K562 (cell line): ENCODE data around the gene CSH1. TPM values are rescaled to one million over a fixed set of nuclear protein-coding genes. Genes with fewer than 3 reads are reported as not detected.

ENCODE experiments used
- ATAC-seq: fragments of 200-7000 bp; cut with Tn5 transposase; 3 replicates; pipeline ENCODE4 v1.9.1; 2020; ENCODE audit warnings: moderate library complexity
- BruUV-seq: library from RNA; stranded (reverse); fragments of 400-500 nt; replicated peaks from 2 replicates; lab custom pipeline; 2021; lab: Mats Ljungman, UMichigan
- CTCF ChIA-PET: fragments of 300-600 bp; formaldehyde crosslinking; extraction: SDS; loops from one replicate; lab custom pipeline; 2021; ENCODE audit warnings: low intra/inter-chr PET ratio; lab: Yijun Ruan, JAX
- POLR2A ChIA-PET: fragments of 300-600, 350-650 bp; sonication (Branson Sonifier 250); formaldehyde crosslinking; extraction: SDS; loops from one replicate; lab custom pipeline; 2021; ENCODE audit warnings: antibody characterized with exemption, inconsistent platforms; lab: Yijun Ruan, JAX
- DNase-seq, 4 experiments: peaks; one replicate each; pipeline versions ENCODE4 v3.0.0 to v3.0.0-alpha.2; 2011 to 2018; ENCODE audit warnings: low spot score in 3 of 4, mixed read lengths in 3 of 4; ENCODE audit errors: extremely low read depth in 1 of 4
- FAIRE-seq: peaks from 2 replicates; lab custom pipeline; 2011; peaks lifted over from hg19 to GRCh38; lab: Jason Lieb, UNC
- H2AFZ ChIP-seq: 2 replicates; pipeline ENCODE4 v1.6.0; 2011; ENCODE audit warnings: low read depth, low read length, control low read depth, inconsistent platforms
- H3K27ac ChIP-seq: fragments of 200-600 bp; 3 replicates; pipeline ENCODE4 v1.8.0; 2011; ENCODE audit warnings: low read depth, mild to moderate bottlenecking, control low read depth, inconsistent platforms, low read length, moderate library complexity, mixed read lengths; ENCODE audit errors: extremely low read depth
- H3K27me3 ChIP-seq, 2 experiments: fragments of 300-600 bp in 1 of 2; 2 replicates in 1 of 2; 3 replicates in 1 of 2; pipeline versions ENCODE4 v1.6.0 to v1.8.0; 2011; ENCODE audit warnings: inconsistent platforms in 2 of 2, low read length in 2 of 2, mild to moderate bottlenecking in 1 of 2, mixed read lengths in 1 of 2, moderate library complexity in 1 of 2; ENCODE audit not compliant: control insufficient read depth in 2 of 2, insufficient read depth in 2 of 2
- H3K36me3 ChIP-seq: fragments of 300-600 bp; 3 replicates; pipeline ENCODE4 v1.8.0; 2011; ENCODE audit warnings: mild to moderate bottlenecking, low read length, inconsistent platforms; ENCODE audit not compliant: control insufficient read depth, insufficient read depth
- H3K4me1 ChIP-seq, 2 experiments: fragments of 200-600 bp in 1 of 2; replicated peaks in 1 of 2; 2 replicates in 1 of 2; 3 replicates in 1 of 2; pipeline versions ENCODE4 v1.5.1 to v1.8.0; 2011; ENCODE audit warnings: inconsistent platforms in 2 of 2, low read length in 2 of 2, mild to moderate bottlenecking in 1 of 2, mixed read lengths in 1 of 2, moderate library complexity in 1 of 2; ENCODE audit not compliant: control insufficient read depth in 2 of 2, insufficient read depth in 2 of 2
- H3K4me2 ChIP-seq: 2 replicates; pipeline ENCODE4 v1.6.1; 2011; ENCODE audit warnings: low read length, control low read depth, inconsistent platforms, mixed read lengths; ENCODE audit not compliant: insufficient read depth
- H3K4me3 ChIP-seq: fragments of 200-600 bp; sonication (generic), shearing (Covaris generic); 2 replicates; pipeline ENCODE4 v1.5.1; 2016; ENCODE audit warnings: control low read depth, inconsistent platforms
- H3K79me2 ChIP-seq: fragments of 200-600 bp; 3 replicates; pipeline ENCODE4 v1.8.0; 2011; ENCODE audit warnings: low read length, inconsistent platforms; ENCODE audit not compliant: control insufficient read depth, insufficient read depth
- H3K9ac ChIP-seq, 2 experiments: 2 replicates each; pipeline versions ENCODE4 v1.6.0 to v1.6.1; 2011; ENCODE audit warnings: low read depth in 2 of 2, low read length in 2 of 2, control low read depth in 1 of 2, inconsistent platforms in 1 of 2, mild to moderate bottlenecking in 1 of 2, mixed read lengths in 1 of 2; ENCODE audit not compliant: insufficient read depth in 1 of 2
- H3K9me1 ChIP-seq: one replicate; pipeline ENCODE4 v1.6.0; 2011; ENCODE audit warnings: inconsistent platforms, mild to moderate bottlenecking, low read length, moderate library complexity; ENCODE audit not compliant: control insufficient read depth, insufficient read depth
- H3K9me3 ChIP-seq: replicated peaks from 2 replicates; pipeline ENCODE4 v1.5.1; 2011; ENCODE audit warnings: low read depth, low read length, inconsistent platforms; ENCODE audit not compliant: control insufficient read depth, insufficient read depth
- H4K20me1 ChIP-seq: replicated peaks from 2 replicates; pipeline ENCODE4 v1.6.1; 2011; ENCODE audit warnings: low read length, inconsistent platforms, mixed read lengths; ENCODE audit not compliant: control insufficient read depth, insufficient read depth
- ATF6 ChIP-seq: sonication (generic); formaldehyde crosslinking; IDR thresholded peaks from 2 replicates; pipeline ENCODE4 v1.4.0; 2020; ENCODE audit warnings: mild to moderate bottlenecking, missing genetic modification reagents
- CBX5 ChIP-seq: IDR thresholded peaks from 2 replicates; pipeline ENCODE4 v1.6.1; 2014; ENCODE audit warnings: low read depth, borderline replicate concordance
- E2F5 ChIP-seq: sonication (generic); formaldehyde crosslinking; IDR thresholded peaks from 2 replicates; pipeline ENCODE4 v1.8.0; 2022; ENCODE audit warnings: mild to moderate bottlenecking, missing genetic modification reagents
- EZH2 ChIP-seq: IDR thresholded peaks from 2 replicates; pipeline ENCODE4 v1.6.1; 2012; ENCODE audit warnings: low read depth, mild to moderate bottlenecking, inconsistent platforms, low read length, borderline replicate concordance
- MAZ ChIP-seq, 2 experiments: fragments of 450-650 bp in 1 of 2; sonication (generic) in 1 of 2; formaldehyde crosslinking; IDR thresholded peaks in 1 of 2; conservative IDR thresholded peaks in 1 of 2; 2 replicates each; pipeline versions ENCODE4 v1.4.0 to v1.5.0; 2020; ENCODE audit warnings: mild to moderate bottlenecking in 1 of 2, missing genetic modification reagents in 1 of 2
- SIN3A ChIP-seq, 2 experiments: fragments of 150-350 bp in 1 of 2; IDR thresholded peaks; 2 replicates each; pipeline ENCODE4 v1.6.1; 2011 to 2016; ENCODE audit warnings: borderline replicate concordance in 2 of 2, low read depth in 2 of 2, low read length in 2 of 2, mild to moderate bottlenecking in 2 of 2, moderate library complexity in 2 of 2; ENCODE audit not compliant: control insufficient read depth in 1 of 2
- SUPT5H ChIP-seq: fragments of 450-650 bp; IDR thresholded peaks from 2 replicates; pipeline ENCODE4 v1.6.1; 2016
- WGBS: fragments of 100-300 bp; shearing (Covaris generic); methylation state at CpG from one replicate; pipeline ENCODE4 v1.1.6; 2016; ENCODE audit warnings: low coverage, mixed read lengths; ENCODE audit not compliant: insufficient coverage; ENCODE audit errors: missing lambda C conversion rate; 5-methylcytosine and 5-hydroxymethylcytosine counted together
- in situ Hi-C: fragments of 300-500 bp; cut with MboI; formaldehyde crosslinking; loops from 4 replicates; pipeline ENCODE4 v1.15.0; 2018; ENCODE audit warnings: inconsistent platforms, mixed read lengths
- intact Hi-C: fragments of 100-400 bp; cut with micrococcal nuclease; formaldehyde crosslinking; loops from 2 replicates; pipeline ENCODE4 v1.14.2; 2022
- polyA plus RNA-seq, 8 experiments: library from polyadenylated mRNA; depleted of rRNA in 4 of 8; stranded (reverse) in 5 of 8; unstranded in 3 of 8; fragments of >200 nt; fragmentation: Nextera tagmentation in 2 of 8; fragmentation: Illumina TruSeq in 1 of 8; extraction: Ambion mirVana in 2 of 8; extraction: Trizol in 1 of 8; gene quantifications; 2 replicates each; pipeline versions ENCODE4 v1.2.1 to v1.2.3, GENCODE V29; 2011 to 2014; ENCODE audit warnings: inconsistent platforms in 1 of 8, missing spikeins in 1 of 8
- total RNA-seq, 7 experiments: library from RNA; depleted of rRNA in 6 of 7; stranded (reverse); fragments of >200 nt in 6 of 7; fragmentation: Illumina TruSeq in 2 of 7; extraction: Trizol in 2 of 7; gene quantifications; 2 replicates each; pipeline versions ENCODE4 v1.2.1 to v1.2.3, GENCODE V29; 2011 to 2021; ENCODE audit warnings: low replicate concordance in 1 of 7

Gene CSH1
- total and polyA plus RNA-seq, 9 of the 15 experiments (the other 6 are each of a cell fraction or from before 2014, with no cell fraction given) = not detected

- Histone ChIP-seq H3K9me1 (no peaks in the 10 kb centered on the region), H3K79me2 (no peaks in the 10 kb centered on the region), H3K27ac (no peak overlapping the region), H3K9me3 (no peaks in the 10 kb centered on the region; the same call in 1 of the 2 replicates), H3K27me3 (peaks cover 21 to 56% of the 10 kb centered on the region in 2 experiments), H3K4me1 (peaks cover 0 to 28% of the 10 kb centered on the region in 2 experiments; a peak in 3 of 5 replicates), H3K4me2 (no peak overlapping the region), H3K36me3 (no peaks in the 10 kb centered on the region), H3K9ac (peak overlapping the region in 1 of 2 experiments; percentile 41; a peak in 1 of 4 replicates), H4K20me1 (no peaks in the 10 kb centered on the region; the same call in 1 of the 2 replicates), H3K4me3 (no peak overlapping the region), H2AFZ (no peak overlapping the region)
- intact Hi-C loops (loop anchor here (10.0 kb wide), 1 partner anchor 85 kb away; the partner anchor contains the start of gene ICAM2), in situ Hi-C loops (no loop called here)
- ChIA-PET CTCF (no interaction called here), POLR2A (interaction anchor here (0.9 kb wide), 1 partner anchor 9 kb away, joined by 5 read pairs; the partner anchor contains the start of gene CD79B)
- ATAC-seq (no peak; the same call in 2 of the 3 replicates), FAIRE-seq (no peak), DNase-seq (no peak)
- no TSS peak for BruUV-seq
- WGBS = 17% methylated on average over 6 of the region's 6 CpGs
- TF ChIP-seq MAZ (CRISPR knock-in tag; conservative IDR thresholded peaks at IDR 0.05 in 1 of 2, IDR thresholded peaks at IDR 0.05 in 1 of 2) = no peak
- TF ChIP-seq ATF6 (CRISPR knock-in tag) = no peak
- TF ChIP-seq E2F5 (CRISPR knock-in tag) = no peak
- TF ChIP-seq SUPT5H = no peak
- no peak for TF ChIP-seq EZH2
- TF ChIP-seq SIN3A (IDR thresholded peaks at IDR 0.05; ENCODE audit: borderline replicate concordance in 2 of 2, control insufficient read depth in 1 of 2, low read depth in 2 of 2, low read length in 2 of 2) = no peak
- TF ChIP-seq CBX5 = no peak
Observed at GRCh38 chr17:63939884-63940283, 43.5 kb upstream of the CSH1 start.
